ENCODE results near the gene CGNL1.

Gene CGNL1

DNA sequence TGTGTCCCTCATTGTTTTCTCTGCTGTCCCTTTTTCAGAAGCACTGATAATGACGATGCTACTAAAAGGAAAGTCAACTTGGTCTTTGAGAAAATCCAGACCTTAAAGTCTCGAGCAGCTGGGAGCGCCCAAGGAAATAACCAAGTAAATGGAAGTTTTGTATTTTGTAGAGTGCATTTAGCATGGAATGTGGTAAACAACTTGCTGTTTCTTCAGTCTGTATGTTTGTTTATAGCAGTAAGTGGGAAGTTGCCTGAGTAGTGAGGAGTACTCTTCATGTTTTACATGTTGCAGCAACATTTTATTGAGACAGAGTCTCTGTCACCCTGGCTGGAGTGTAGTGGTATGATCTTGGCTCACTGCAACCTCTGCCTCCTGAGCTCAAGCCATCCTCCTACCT, 66.0 kb downstream of the CGNL1 start:
- no peaks in the 10 kb centered on the region for H3K27me3 ChIP-seq
- H3K4me3 ChIP-seq (ENCODE audit: low read depth, low read length) = no peak overlapping the region
- no peak for DNase-seq
- no peaks in the 10 kb centered on the region for H3K4me1 ChIP-seq
- no peaks in the 10 kb centered on the region for H3K9me3 ChIP-seq
- no peaks in the 10 kb centered on the region for H3K36me3 ChIP-seq
- TF ChIP-seq, protein P1, sequence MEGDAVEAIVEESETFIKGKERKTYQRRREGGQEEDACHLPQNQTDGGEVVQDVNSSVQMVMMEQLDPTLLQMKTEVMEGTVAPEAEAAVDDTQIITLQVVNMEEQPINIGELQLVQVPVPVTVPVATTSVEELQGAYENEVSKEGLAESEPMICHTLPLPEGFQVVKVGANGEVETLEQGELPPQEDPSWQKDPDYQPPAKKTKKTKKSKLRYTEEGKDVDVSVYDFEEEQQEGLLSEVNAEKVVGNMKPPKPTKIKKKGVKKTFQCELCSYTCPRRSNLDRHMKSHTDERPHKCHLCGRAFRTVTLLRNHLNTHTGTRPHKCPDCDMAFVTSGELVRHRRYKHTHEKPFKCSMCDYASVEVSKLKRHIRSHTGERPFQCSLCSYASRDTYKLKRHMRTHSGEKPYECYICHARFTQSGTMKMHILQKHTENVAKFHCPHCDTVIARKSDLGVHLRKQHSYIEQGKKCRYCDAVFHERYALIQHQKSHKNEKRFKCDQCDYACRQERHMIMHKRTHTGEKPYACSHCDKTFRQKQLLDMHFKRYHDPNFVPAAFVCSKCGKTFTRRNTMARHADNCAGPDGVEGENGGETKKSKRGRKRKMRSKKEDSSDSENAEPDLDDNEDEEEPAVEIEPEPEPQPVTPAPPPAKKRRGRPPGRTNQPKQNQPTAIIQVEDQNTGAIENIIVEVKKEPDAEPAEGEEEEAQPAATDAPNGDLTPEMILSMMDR (IDR thresholded peaks at IDR 0.05; ENCODE audit: low read depth, low read length) = no peak

DNA sequence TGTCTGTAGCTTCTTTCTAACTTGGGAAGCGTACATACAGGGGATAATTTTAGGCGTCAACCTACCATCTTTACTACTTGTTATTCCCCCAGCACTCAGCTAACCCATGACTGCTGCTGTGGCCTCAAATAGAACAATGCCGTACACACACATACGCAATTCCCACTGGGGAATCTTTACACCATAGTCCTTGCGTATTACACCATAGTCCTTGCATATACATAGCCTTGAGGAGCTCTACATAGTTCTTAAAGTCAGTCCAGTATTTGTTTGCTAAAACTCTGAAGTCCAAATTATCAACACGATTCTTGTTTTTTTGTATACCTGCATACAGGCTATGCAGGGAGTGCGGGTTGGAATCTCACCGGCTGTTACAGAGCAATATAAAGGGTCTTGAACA, 67.2 kb downstream of the CGNL1 start:
- DNase-seq = no peak
- TF ChIP-seq, protein P1 (IDR thresholded peaks at IDR 0.05; ENCODE audit: low read depth, low read length) = no peak
- no peaks in the 10 kb centered on the region for H3K27me3 ChIP-seq
- H3K36me3 ChIP-seq = no peaks in the 10 kb centered on the region
- no peaks in the 10 kb centered on the region for H3K9me3 ChIP-seq
- H3K4me3 ChIP-seq (ENCODE audit: low read depth, low read length) = no peak overlapping the region
- H3K4me1 ChIP-seq = no peaks in the 10 kb centered on the region

DNA sequence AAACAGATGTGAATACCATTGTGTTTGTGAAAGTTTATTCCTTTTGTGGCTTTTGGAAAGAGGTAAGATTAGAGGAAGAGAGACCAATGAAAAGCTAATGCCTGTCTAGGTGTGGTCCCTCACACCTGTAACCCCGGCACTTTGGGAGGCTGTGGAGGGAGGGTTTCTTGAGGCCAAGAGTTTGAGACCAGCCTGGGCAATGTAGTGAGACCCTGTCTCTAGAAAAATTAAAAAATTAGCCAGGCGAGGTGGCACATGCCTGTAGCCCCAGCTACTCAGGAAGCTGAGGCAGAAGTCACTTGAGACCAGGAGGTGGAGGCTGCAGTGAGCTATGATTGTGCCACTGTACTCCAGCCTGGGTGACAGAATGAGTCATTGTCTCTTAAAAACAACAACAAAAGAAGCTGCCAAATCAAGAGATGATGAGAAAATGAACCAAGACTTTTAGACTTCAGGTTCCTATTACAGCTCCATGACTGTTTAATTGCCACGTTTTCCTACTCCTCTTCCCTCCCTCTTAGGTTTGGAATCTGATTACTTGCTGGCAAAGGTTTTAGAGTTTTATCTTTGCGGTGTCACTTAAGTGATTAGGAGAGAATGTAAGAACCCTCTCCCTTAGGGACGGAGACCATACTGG, 68.7 kb downstream of the CGNL1 start:
- Histone ChIP-seq H3K27me3 (0 out of 2 replicates have a peak, but pooled peaks cover 4% of the 10 kb centered on the region), H3K36me3 (no peaks in the 10 kb centered on the region), H3K4me3 (ENCODE audit: low read depth, low read length) (no peak overlapping the region), H3K4me1 (no peaks in the 10 kb centered on the region), H3K9me3 (no peaks in the 10 kb centered on the region)
- TF ChIP-seq, protein P1 (IDR thresholded peaks at IDR 0.05; ENCODE audit: low read depth, low read length) = no peak
- no peak for DNase-seq

DNA sequence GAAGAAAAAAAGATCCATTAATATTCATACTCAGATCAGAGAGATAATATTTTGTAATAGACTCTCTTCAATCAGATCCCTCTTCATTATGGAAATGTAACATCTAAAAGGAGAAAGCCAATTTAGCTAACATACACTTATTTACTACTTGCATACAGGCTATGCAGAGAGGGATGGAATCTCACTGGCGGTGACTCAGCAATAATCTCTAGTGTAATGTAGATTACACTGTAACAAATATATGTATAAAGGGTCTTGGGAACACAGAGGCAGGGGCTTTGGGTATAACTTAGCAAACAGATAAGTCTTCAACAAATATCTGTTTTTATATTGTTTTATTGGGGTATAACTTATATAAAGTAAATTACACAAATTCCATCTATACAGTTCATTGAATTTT, 69.6 kb downstream of the CGNL1 start:
- TF ChIP-seq, protein P1 (IDR thresholded peaks at IDR 0.05; ENCODE audit: low read depth, low read length) = no peak
- Histone ChIP-seq H3K4me1 (no peaks in the 10 kb centered on the region), H3K4me3 (ENCODE audit: low read depth, low read length) (no peak overlapping the region), H3K36me3 (no peaks in the 10 kb centered on the region), H3K9me3 (no peaks in the 10 kb centered on the region), H3K27me3 (0 out of 2 replicates have a peak, but pooled peaks cover 4% of the 10 kb centered on the region)
- no peak for DNase-seq

GRCh38 chr15:57446393-57446792, 70.1 kb downstream of the CGNL1 start:
- DNase-seq = no peak
- Histone ChIP-seq H3K4me1 (no peaks in the 10 kb centered on the region), H3K27me3 (peaks cover 8% of the 10 kb centered on the region; the same call in 1 of the 2 replicates), H3K9me3 (no peaks in the 10 kb centered on the region), H3K36me3 (no peaks in the 10 kb centered on the region), H3K4me3 (ENCODE audit: low read depth, low read length) (no peak overlapping the region)
- TF ChIP-seq, protein P1 (IDR thresholded peaks at IDR 0.05; ENCODE audit: low read depth, low read length) = no peak

GRCh38 chr15:57451555-57451954, 75.2 kb downstream of the CGNL1 start:
- Histone ChIP-seq H3K36me3 (no peaks in the 10 kb centered on the region), H3K4me1 (no peaks in the 10 kb centered on the region; the same call in 1 of the 2 replicates), H3K4me3 (ENCODE audit: low read depth, low read length) (no peak overlapping the region), H3K9me3 (no peaks in the 10 kb centered on the region), H3K27me3 (peaks cover 35% of the 10 kb centered on the region)
- TF ChIP-seq, protein P1 (IDR thresholded peaks at IDR 0.05; ENCODE audit: low read depth, low read length) = no peak
- DNase-seq = no peak
